Esophagus squamous epithelium (tissue), 5 donors: ENCODE data around the gene FSHR. TPM values are rescaled to one million over a fixed set of nuclear protein-coding genes. Genes with fewer than 3 reads are reported as not detected.

Experiments used
- DNase-seq: peaks from one replicate; lab custom pipeline; 2025; lab: John Stamatoyannopoulos, UW
- H3K27ac ChIP-seq, 4 donors: fragments of 200-600 bp; sonication (generic); one replicate each; pipeline ENCODE4 v1.5.1; 2016 to 2019; ENCODE audit warnings: mild to moderate bottlenecking in 1 of 4
- H3K27me3 ChIP-seq, 4 donors: fragments of 200-600 bp; sonication (generic); 1 replicate in 3 of 4; 2 replicates in 1 of 4; pipeline versions ENCODE4 v1.5.1 to v1.6.0; 2017 to 2021; ENCODE audit warnings: antibody characterized with exemption in 1 of 4
- H3K36me3 ChIP-seq, 3 donors: fragments of 200-600 bp; sonication (generic); one replicate each; pipeline ENCODE4 v1.5.1; 2016 to 2019
- H3K4me1 ChIP-seq, 3 donors: fragments of 200-600 bp; sonication (generic); one replicate each; pipeline ENCODE4 v1.5.1; 2017 to 2019
- H3K4me3 ChIP-seq, 4 donors: fragments of 200-600 bp; sonication (generic); 1 replicate in 3 of 4; 2 replicates in 1 of 4; pipeline ENCODE4 v1.5.1; 2016 to 2019; ENCODE audit warnings: mild to moderate bottlenecking in 2 of 4, moderate library complexity in 1 of 4
- H3K9me3 ChIP-seq, 3 donors: fragments of 200-600 bp; sonication (generic); one replicate each; pipeline ENCODE4 v1.5.1; 2016 to 2019
- CTCF ChIP-seq, 6 experiments: fragments of 450-650 bp in 4 of 6; fragments of 200-600 bp in 2 of 6; sonication (generic) in 2 of 6; IDR thresholded peaks; one replicate each; pipeline ENCODE4 v1.5.1; 2016 to 2019; ENCODE audit warnings: antibody characterized with exemption in 6 of 6, mild to moderate bottlenecking in 4 of 6, moderate library complexity in 4 of 6
- POLR2A ChIP-seq, 4 donors: fragments of 450-650 bp; IDR thresholded peaks; one replicate each; pipeline ENCODE4 v1.6.1; 2017; ENCODE audit warnings: antibody characterized with exemption in 4 of 4, mild to moderate bottlenecking in 4 of 4, moderate library complexity in 3 of 4
- WGBS, 2 donors: methylation state at CpG; one replicate each; pipeline ENCODE4 v1.1.5; 2018; 5-methylcytosine and 5-hydroxymethylcytosine counted together
- intact Hi-C: fragments of 100-400 bp; cut with DNase I; formaldehyde crosslinking; loops from one replicate; pipeline ENCODE4 v1.15.0; 2022
- total RNA-seq, 4 donors: library from RNA; depleted of rRNA; stranded (reverse); fragments of >200 nt; gene quantifications; one replicate each; pipeline ENCODE4 v1.1.0, GENCODE V29; 2016
- donor health status: DM: yes; HTN: yes; CAD: no.

The FSHR gene
- not detected for total RNA-seq

GRCh38 chr2:49154140-49154539 is at the start of gene FSHR:
Gene FSHR (minus strand): TSS chr2:49154515. CDS start chr2:49154417, 98 bp downstream.
- Histone ChIP-seq H3K27ac (no peak within 1 kb of the TSS), H3K4me1 (no peaks in the 10 kb centered on the region), H3K36me3 (no peaks in the 10 kb centered on the region), H3K27me3 (no peaks in the 10 kb centered on the region), H3K4me3 (no peak within 1 kb of the TSS), H3K9me3 (no peaks in the 10 kb centered on the region)
- intact Hi-C loops = no loop called here
- no peak for DNase-seq
- 62 to 69% methylated on average over 4 of the region's 4 CpGs for WGBS, 2 donors
- TF ChIP-seq POLR2A (IDR thresholded peaks at IDR 0.05) = no peak
- TF ChIP-seq CTCF (IDR thresholded peaks at IDR 0.05) = no peak

- no peak for TF ChIP-seq POLR2A (IDR thresholded peaks at IDR 0.05)
- no peak for TF ChIP-seq CTCF (IDR thresholded peaks at IDR 0.05)
- H3K27me3 ChIP-seq = no peaks in the 10 kb centered on the region
- H3K27ac ChIP-seq = no peak overlapping the region
- no peaks in the 10 kb centered on the region for H3K9me3 ChIP-seq
- intact Hi-C loops = no loop called here
- no peaks in the 10 kb centered on the region for H3K36me3 ChIP-seq
- 86% methylated on average over 2 of the region's 2 CpGs for WGBS, 2 donors
- H3K4me3 ChIP-seq = no peak overlapping the region
- no peaks in the 10 kb centered on the region for H3K4me1 ChIP-seq
- DNase-seq = no peak
Observed at GRCh38 chr2:49199266-49199665, 45.0 kb upstream of the FSHR start.

- no peaks in the 10 kb centered on the region for H3K9me3 ChIP-seq
- TF ChIP-seq POLR2A (IDR thresholded peaks at IDR 0.05) (no peak), CTCF (IDR thresholded peaks at IDR 0.05) (no peak)
- H3K4me3 ChIP-seq = no peak overlapping the region
- intact Hi-C loops = no loop called here
- H3K27ac ChIP-seq = no peak overlapping the region
- H3K36me3 ChIP-seq = no peaks in the 10 kb centered on the region
- no peak for DNase-seq
- no peaks in the 10 kb centered on the region for H3K4me1 ChIP-seq
- WGBS, 2 donors = 67 to 100% methylated on average over 1 of the region's 1 CpG
- H3K27me3 ChIP-seq = no peaks in the 10 kb centered on the region
Observed at GRCh38 chr2:49194701-49195100, 40.4 kb upstream of the FSHR start.

GRCh38 chr2:49192036-49192435 is 37.7 kb upstream of the FSHR start:
- Histone ChIP-seq H3K36me3 (no peaks in the 10 kb centered on the region), H3K27ac (no peak overlapping the region), H3K4me1 (no peaks in the 10 kb centered on the region), H3K27me3 (no peaks in the 10 kb centered on the region), H3K9me3 (no peaks in the 10 kb centered on the region), H3K4me3 (no peak overlapping the region)
- TF ChIP-seq CTCF (IDR thresholded peaks at IDR 0.05) = no peak
- no peak for DNase-seq
- intact Hi-C loops = no loop called here
- 71 to 94% methylated on average over 1 of the region's 1 CpG for whole genome bisulfite sequencing, 2 donors

- H3K9me3 ChIP-seq = no peaks in the 10 kb centered on the region
- intact Hi-C loops = no loop called here
- no peak for DNase-seq
- H3K27ac ChIP-seq = no peak overlapping the region
- H3K27me3 ChIP-seq = no peaks in the 10 kb centered on the region
- TF ChIP-seq POLR2A (IDR thresholded peaks at IDR 0.05) = no peak
- no peaks in the 10 kb centered on the region for H3K4me1 ChIP-seq
- 63% methylated on average over 4 of the region's 4 CpGs for WGBS, 2 donors
- H3K36me3 ChIP-seq = no peaks in the 10 kb centered on the region
- no peak overlapping the region for H3K4me3 ChIP-seq
Observed at GRCh38 chr2:49189512-49190225, 35.4 kb upstream of the FSHR start.
